GM21423 (cell line): ENCODE data around the gene IFNA1.
"Not testable (repeated sequence)": the region's sequence is repeated elsewhere in the genome, so short reads cannot be mapped to it uniquely, and the experiment has no call there.

ENCODE experiments used
- ATAC-seq: cut with Tn5 transposase; IDR thresholded peaks from one replicate; pipeline ENCODE4 v1.9.1; 2021; ENCODE audit warnings: mild to moderate bottlenecking, moderate library complexity; ENCODE audit not compliant: unreplicated experiment

Gene IFNA1

GRCh38 chr9:21440139-21440538, at the start of gene IFNA1:
IFNA1 (plus strand) TSS chr9:21440439; CDS start chr9:21440508, 69 bp downstream.
- no peak for ATAC-seq

- peak; percentile 71 for ATAC-seq
Observed at GRCh38 chr9:21392270-21392669, 48.0 kb upstream of the IFNA1 start.

GRCh38 chr9:21395778-21396717, 44.2 kb upstream of the IFNA1 start:
- peak; percentile 74 for ATAC-seq

GRCh38 chr9:21398955-21399489, 41.2 kb upstream of the IFNA1 start:
- no peak for ATAC-seq

DNA sequence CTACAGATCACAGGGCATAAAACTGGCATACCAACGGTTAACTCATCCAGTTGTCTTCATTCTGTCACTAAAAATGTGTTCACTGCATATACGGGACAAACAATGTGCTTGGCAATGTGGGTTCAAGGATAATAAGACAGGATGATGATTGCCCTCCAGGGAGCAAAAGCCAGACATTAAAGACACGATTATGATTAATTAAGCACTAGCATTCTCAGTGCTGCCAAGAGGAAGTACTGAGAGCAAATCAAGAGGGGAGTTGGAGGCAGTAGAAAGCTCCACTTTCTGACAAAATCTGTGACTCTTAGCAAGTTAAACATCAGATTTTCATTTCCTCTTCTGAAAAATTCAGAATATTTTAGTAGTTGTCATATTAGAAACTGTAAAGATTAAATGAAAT, 40.3 kb upstream of the IFNA1 start:
- no peak for ATAC-seq

DNA sequence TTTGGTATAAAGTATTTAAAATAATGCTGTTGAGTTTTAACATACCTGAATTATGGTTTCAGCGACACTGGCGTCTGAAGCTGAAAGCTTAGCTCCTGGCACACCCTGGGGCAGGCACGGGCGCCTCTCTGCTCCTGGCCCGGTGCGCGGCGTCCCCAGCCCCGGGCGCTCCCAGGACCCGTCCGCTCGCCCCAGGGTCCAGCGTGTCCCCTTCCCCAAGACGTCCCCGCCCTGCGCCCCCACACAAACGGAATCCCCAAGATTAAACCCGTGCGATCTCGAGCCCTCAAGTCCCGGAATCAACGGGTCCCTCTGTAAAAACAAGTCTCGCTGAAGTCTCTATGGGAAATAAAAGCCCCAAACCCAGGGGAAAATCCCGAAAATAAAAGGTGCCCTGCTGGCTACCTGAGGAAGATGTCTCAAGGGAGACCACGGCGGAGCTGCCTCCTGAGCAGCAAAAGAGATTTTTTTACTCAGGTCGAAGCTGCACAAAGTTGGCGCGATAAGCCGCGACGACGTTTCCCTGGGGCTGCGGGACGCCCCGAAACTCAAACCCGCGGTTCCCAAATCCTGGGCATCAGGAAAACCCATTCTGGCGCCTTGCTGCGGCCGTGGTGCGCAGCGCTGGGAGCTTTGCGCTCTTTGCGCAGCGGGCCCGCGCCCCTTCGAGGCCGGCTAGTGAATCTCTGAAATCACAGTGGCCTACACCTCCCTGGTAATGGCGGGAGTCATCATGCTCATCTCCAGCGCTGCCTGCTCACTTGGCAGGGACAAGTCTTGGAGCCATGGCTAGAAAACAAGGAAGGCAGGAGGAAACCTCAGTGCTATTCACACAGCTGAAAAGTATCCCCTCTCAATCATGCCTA, 37.6 kb upstream of the IFNA1 start:
- peak; percentile 62 for ATAC-seq

GRCh38 chr9:21404146-21404545, 36.1 kb upstream of the IFNA1 start:
- no peak for ATAC-seq

DNA sequence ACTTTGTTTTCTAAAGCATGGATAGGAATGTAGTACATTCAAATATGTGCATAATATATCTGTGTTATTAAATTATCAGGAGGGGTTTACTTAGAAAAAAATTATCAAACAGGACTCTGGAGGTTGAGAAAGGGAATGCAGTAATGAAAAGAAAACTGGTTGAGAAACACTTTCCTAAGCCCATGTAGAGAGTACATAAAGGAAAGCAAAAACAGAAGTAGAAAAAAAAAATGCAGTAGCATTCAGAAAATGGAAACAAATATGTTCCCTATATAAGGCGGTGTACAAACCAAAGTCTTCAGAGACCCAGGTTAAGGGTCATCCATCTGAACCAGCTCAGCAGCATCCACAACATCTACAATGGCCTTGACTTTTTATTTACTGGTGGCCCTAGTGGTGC, 31.4 kb upstream of the IFNA1 start, which contains the start of gene IFNA8:
IFNA8 (plus strand) TSS at position 301 of the 400 bp plus-strand sequence; CDS start at position 361, 60 bp downstream.
- no peak for ATAC-seq

DNA sequence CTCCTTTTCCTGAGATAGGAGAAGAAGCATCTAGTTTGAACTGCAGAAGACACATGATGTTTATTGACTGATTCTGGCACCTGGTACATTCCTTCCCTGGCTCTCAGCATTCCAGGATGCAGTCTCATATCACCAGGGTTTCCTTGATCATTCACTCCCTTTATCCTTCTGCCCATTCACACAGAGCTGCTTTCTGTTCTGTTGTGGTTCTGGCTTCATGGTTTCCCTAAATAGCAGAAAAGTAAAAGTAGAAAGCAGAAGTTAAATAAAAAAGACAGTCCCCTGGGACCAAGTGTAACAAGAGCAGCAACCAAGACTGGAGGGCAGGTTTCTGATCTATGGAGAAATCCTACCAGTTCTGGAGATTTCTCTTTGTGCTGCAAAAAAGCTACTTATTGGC, 28.1 kb upstream of the IFNA1 start:
- ATAC-seq: peak; percentile 48

DNA sequence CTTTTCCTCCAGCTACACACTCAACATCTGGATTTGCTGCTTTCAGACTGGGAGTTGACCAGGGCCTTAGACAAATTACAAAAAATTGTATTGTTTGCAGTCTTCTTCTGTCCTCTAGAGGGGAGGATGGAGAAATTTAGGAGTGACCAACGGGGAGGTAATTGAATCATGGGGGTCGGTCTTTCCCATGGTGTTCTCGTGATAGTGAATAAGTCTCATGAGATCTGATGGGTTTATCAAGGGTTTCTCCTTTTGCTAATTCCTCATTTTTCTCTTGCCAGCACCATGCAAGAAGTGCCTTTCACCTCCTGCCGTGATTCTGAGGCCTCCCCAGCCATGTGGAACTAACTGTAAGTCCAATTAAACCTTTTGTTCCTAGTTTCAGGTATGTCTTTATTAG, 27.1 kb upstream of the IFNA1 start:
- ATAC-seq: no peak

DNA sequence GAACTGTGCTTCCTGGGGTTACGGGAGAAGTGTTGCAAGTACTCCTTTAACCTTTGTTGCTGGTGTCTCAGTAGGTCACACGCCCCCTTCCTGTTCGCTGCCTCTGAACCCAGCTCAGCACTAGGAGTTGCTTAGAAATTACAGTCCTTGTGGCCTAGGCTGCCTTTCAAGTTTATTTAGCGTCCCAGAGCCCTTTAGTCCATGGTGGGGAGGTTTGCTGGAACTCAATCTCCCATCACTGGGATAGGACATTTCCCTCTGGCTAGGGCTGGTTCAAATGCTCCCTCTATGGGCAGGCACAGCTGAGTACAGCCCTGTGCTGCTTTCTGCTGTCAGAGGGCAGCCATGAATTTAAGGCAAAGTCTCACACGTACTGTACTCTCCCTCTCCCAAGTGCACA, 26.6 kb upstream of the IFNA1 start:
- ATAC-seq: no peak

DNA sequence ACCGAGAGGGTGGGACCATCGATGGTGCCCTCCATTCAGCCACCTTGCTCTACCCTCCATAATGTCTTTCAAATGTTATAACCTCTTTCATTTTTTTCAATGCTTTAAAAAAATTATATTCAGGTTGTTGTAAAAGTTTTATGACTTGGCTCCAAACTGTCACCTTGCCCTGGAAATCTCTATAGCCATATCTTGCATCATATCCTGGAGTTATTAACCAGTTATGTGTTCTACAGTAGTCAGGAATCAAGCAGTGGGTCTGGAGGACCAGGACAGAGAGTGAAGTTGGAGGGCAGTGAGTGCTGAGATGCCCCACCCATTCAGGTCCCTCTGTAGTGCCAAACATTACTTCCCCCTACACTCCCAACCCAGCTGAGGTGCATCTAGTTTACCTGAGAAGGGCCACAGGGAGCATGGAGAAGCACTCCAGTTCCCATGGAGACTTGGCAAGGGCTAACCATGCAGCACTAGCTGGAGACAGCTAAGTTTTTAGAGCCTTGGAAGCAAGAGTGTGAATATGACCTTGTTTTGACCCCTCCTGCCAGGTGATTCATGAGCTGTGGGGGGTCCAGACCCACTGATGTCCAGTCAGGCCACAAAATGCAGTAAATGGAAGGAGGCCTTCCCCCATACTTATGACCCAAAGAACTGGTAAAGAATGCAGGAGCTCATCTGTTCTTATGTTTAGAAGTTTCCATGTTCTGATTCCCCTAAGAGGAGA, 25.9 kb upstream of the IFNA1 start:
- ATAC-seq: no peak

- ATAC-seq: no peak
Observed at GRCh38 chr9:21415493-21416267, 24.6 kb upstream of the IFNA1 start.

DNA sequence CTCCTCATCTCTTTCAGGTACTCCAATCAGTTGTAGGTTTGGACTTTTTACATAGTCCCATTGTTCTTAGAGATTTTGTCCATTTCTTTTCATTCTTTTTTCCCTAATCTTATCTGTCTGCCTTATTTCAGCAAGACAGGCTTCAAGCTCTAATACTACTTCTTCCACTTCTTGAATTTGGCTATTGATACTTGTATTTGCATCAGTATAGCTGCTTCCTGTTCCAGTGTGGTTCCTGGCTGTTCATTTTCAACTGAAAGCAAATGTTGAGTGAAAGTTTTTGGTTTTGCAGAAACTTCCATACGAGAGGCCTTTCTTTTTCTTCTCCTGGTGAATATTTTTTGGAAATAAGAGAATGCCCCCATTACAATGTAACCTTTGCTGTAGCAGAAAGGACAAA, 12.0 kb upstream of the IFNA1 start:
- peak; percentile 52 for ATAC-seq

GRCh38 chr9:21429191-21429590, 11.0 kb upstream of the IFNA1 start:
- ATAC-seq: no peak

GRCh38 chr9:21432672-21433425, 7.4 kb upstream of the IFNA1 start:
- peak; percentile 58 for ATAC-seq

DNA sequence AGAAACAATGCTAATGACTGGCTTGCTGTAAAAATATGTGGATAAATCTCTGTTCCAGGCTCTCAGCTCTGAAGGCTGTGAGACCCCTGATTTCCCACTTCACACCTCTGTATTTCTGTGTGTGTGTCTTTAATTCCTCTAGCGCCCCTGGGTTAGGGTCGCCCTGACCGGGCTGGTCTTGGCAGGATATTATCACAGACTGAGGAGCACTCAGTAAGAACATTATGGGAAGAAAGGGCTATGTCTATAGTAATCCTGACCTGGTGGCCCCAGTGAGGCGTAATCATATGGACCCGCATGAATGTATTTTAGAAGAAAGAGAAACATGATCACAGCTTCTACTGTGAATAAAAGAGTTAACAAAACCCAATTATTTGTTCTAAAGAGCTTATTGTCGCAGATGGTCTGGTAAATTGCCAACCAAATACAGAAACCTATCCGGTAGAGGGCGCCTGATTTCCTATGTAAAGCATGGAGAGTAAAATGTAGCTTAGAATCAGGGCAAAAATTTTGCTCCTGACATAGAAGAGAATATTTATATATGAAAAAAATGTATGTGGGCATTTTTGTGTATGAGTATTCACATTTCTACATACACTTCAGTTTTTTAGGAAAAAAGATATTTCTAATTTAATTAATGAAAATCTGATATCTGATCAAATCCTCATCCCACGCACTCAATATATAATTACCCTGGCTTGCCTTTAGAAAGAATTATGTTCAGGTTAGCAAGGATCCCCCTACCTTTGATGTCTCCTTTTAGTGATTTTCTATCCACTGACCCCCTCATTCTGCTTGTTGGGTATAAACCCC, 5.8 kb upstream of the IFNA1 start:
- no peak for ATAC-seq

- not testable (repeated sequence) for ATAC-seq
Observed at GRCh38 chr9:21435015-21435383, 5.2 kb upstream of the IFNA1 start.
